Right lobe of liver (tissue), 4 donors: Measurements from ENCODE around the gene LIMS1.

ENCODE experiments used
- CTCF ChIP-seq, 4 donors: fragments of 200-600 bp in 3 of 4; fragments of 450-650 bp in 1 of 4; IDR thresholded peaks; one replicate each; pipeline versions ENCODE4 v1.5.1 to v1.8.0; 2016 to 2022; ENCODE audit warnings: antibody characterized with exemption in 4 of 4, mild to moderate bottlenecking in 2 of 4
- POLR2A ChIP-seq: fragments of 450-650 bp; IDR thresholded peaks from one replicate; pipeline ENCODE4 v1.6.1; 2017; ENCODE audit warnings: antibody characterized with exemption, mild to moderate bottlenecking
- donor health status: DM: no; HTN: no; CAD: no.
- donor health status: DM: no; HTN: no; CAD: no.
- donor health status: DM: no; HTN: yes; CAD: no.

- TF ChIP-seq CTCF (IDR thresholded peaks at IDR 0.05) (no peak), POLR2A (no peak)
Measured at GRCh38 chr2:108587621-108588020, 53.4 kb downstream of the LIMS1 start.
